IMR-90 (cell line): ENCODE measurements around the gene PMEPA1. TPM values are rescaled to one million over a fixed set of nuclear protein-coding genes. Genes with fewer than 3 reads are reported as not detected.

Source experiments
- ATAC-seq: fragments of 200-7000 bp; cut with Tn5 transposase; 2 replicates; pipeline ENCODE4 v1.9.1; 2020; ENCODE audit warnings: low read depth, mild to moderate bottlenecking, moderate library complexity
- BruUV-seq: library from RNA; stranded (reverse); fragments of 400-500 nt; replicated peaks from 2 replicates; lab custom pipeline; 2021; lab: Mats Ljungman, UMichigan
- CTCF ChIA-PET: fragments of 300-600 bp; formaldehyde crosslinking; extraction: SDS; loops from one replicate; lab custom pipeline; 2021; ENCODE audit warnings: antibody characterized with exemption; lab: Yijun Ruan, JAX
- POLR2A ChIA-PET: fragments of 300-600 bp; sonication (Branson Sonifier 250); formaldehyde crosslinking; loops from one replicate; lab custom pipeline; 2022; ENCODE audit warnings: antibody characterized with exemption; ENCODE audit not compliant: unreplicated experiment; lab: Charles Lee
- DNase-seq: peaks from one replicate; pipeline ENCODE4 v3.0.0; 2013
- H2AFZ ChIP-seq: replicated peaks from 2 replicates; pipeline ENCODE3; 2013; ENCODE audit warnings: low read length, mild to moderate bottlenecking; ENCODE audit not compliant: poor library complexity
- H2AK5ac ChIP-seq: 2 replicates; pipeline ENCODE4 v1.6.1; 2013; ENCODE audit warnings: low read depth, low read length, inconsistent platforms
- H2AK9ac ChIP-seq: replicated peaks from 2 replicates; pipeline ENCODE3; 2013; ENCODE audit warnings: mild to moderate bottlenecking, low read depth, low read length, moderate library complexity; ENCODE audit not compliant: poor library complexity
- H2BK120ac ChIP-seq: 2 replicates; pipeline ENCODE4 v1.6.1; 2013; ENCODE audit warnings: low read depth, low read length, inconsistent platforms
- H2BK15ac ChIP-seq: 3 replicates; pipeline ENCODE4 v1.6.1; 2013; ENCODE audit warnings: low read depth, low read length, inconsistent platforms
- H2BK20ac ChIP-seq: 2 replicates; pipeline ENCODE4 v1.6.1; 2013; ENCODE audit warnings: low read depth, mild to moderate bottlenecking, inconsistent platforms, low read length, moderate library complexity
- H2BK5ac ChIP-seq: 2 replicates; pipeline ENCODE4 v1.6.1; 2013; ENCODE audit warnings: mild to moderate bottlenecking, low read depth, low read length, inconsistent platforms; ENCODE audit not compliant: poor library complexity, severe bottlenecking
- H3K14ac ChIP-seq: replicated peaks from 2 replicates; pipeline ENCODE4 v1.6.1; 2013; ENCODE audit warnings: low read depth, low read length, inconsistent platforms
- H3K18ac ChIP-seq: 2 replicates; pipeline ENCODE4 v1.6.1; 2013; ENCODE audit warnings: low read depth, low read length, control low read depth
- H3K23ac ChIP-seq: 2 replicates; pipeline ENCODE4 v1.6.1; 2013; ENCODE audit warnings: low read depth, low read length, inconsistent platforms
- H3K27ac ChIP-seq: 2 replicates; pipeline ENCODE4 v1.5.1; 2013; ENCODE audit warnings: mild to moderate bottlenecking, control low read depth, low read length; ENCODE audit not compliant: insufficient read depth
- H3K27me3 ChIP-seq: 2 replicates; pipeline ENCODE4 v1.6.1; 2013; ENCODE audit warnings: low read length; ENCODE audit not compliant: control insufficient read depth, insufficient read depth
- H3K36me3 ChIP-seq: 2 replicates; pipeline ENCODE4 v1.6.1; 2013; ENCODE audit warnings: low read length, mixed read lengths; ENCODE audit not compliant: control insufficient read depth, insufficient read depth
- H3K4ac ChIP-seq: 2 replicates; pipeline ENCODE4 v1.6.1; 2013; ENCODE audit warnings: low read depth, low read length, inconsistent platforms
- H3K4me1 ChIP-seq: 2 replicates; pipeline ENCODE4 v1.6.1; 2013; ENCODE audit warnings: low read length, mixed read lengths; ENCODE audit not compliant: control insufficient read depth, insufficient read depth
- H3K4me2 ChIP-seq: 2 replicates; pipeline ENCODE4 v1.6.1; 2013; ENCODE audit warnings: low read depth, mild to moderate bottlenecking, control low read depth, low read length, moderate library complexity
- H3K4me3 ChIP-seq: 2 replicates; pipeline ENCODE4 v1.5.1; 2013; ENCODE audit warnings: low read depth, mild to moderate bottlenecking, control low read depth, low read length, moderate library complexity; ENCODE audit not compliant: insufficient read depth
- H3K56ac ChIP-seq: 2 replicates; pipeline ENCODE4 v1.6.1; 2013; ENCODE audit warnings: low read length, inconsistent platforms; ENCODE audit not compliant: insufficient read depth; ENCODE audit errors: extremely low read depth
- H3K79me1 ChIP-seq, 2 experiments: 2 replicates each; pipeline ENCODE4 v1.6.1; 2013; ENCODE audit warnings: low read length in 2 of 2, inconsistent platforms in 1 of 2, low read depth in 1 of 2
- H3K9ac ChIP-seq: 2 replicates; pipeline ENCODE4 v1.6.1; 2013; ENCODE audit warnings: low read depth, low read length, control low read depth
- H3K9me1 ChIP-seq: 2 replicates; pipeline ENCODE4 v1.6.1; 2013; ENCODE audit warnings: low read length, inconsistent platforms; ENCODE audit not compliant: insufficient read depth
- H3K9me3 ChIP-seq: 2 replicates; pipeline ENCODE4 v1.6.1; 2013; ENCODE audit warnings: low read length; ENCODE audit not compliant: control insufficient read depth, insufficient read depth
- H4K20me1 ChIP-seq: 2 replicates; pipeline ENCODE4 v1.6.1; 2013; ENCODE audit warnings: low read length, inconsistent platforms; ENCODE audit not compliant: insufficient read depth
- H4K5ac ChIP-seq: 2 replicates; pipeline ENCODE4 v1.6.1; 2013; ENCODE audit warnings: mild to moderate bottlenecking, low read depth, low read length, control low read depth
- H4K8ac ChIP-seq, 2 experiments: 2 replicates each; pipeline ENCODE4 v1.6.1; 2013; ENCODE audit warnings: low read depth in 2 of 2, low read length in 2 of 2, control low read depth in 1 of 2, inconsistent platforms in 1 of 2
- H4K91ac ChIP-seq: 2 replicates; pipeline ENCODE4 v1.6.1; 2013; ENCODE audit warnings: low read depth, low read length, inconsistent platforms; ENCODE audit not compliant: insufficient read depth
- BHLHE40 ChIP-seq: fragments of 150-350 bp; IDR thresholded peaks from 2 replicates; pipeline ENCODE4 v1.6.1; 2016; ENCODE audit warnings: mild to moderate bottlenecking, low read depth, low read length
- CHD1 ChIP-seq: IDR thresholded peaks from 2 replicates; pipeline ENCODE4 v1.6.1; 2012; ENCODE audit warnings: low read depth, low read length, improper control_type of control experiment
- CTCF ChIP-seq: conservative IDR thresholded peaks from 2 replicates; pipeline ENCODE4 v1.5.1; 2012; ENCODE audit warnings: mild to moderate bottlenecking, low read depth, low read length, improper control_type of control experiment
- FOS ChIP-seq: fragments of 150-350 bp; IDR thresholded peaks from 2 replicates; pipeline ENCODE4 v1.6.1; 2016; ENCODE audit warnings: low read depth, low read length
- MAFK ChIP-seq: IDR thresholded peaks from 2 replicates; pipeline ENCODE4 v1.6.1; 2012; ENCODE audit warnings: low read depth, low read length, improper control_type of control experiment
- MAZ ChIP-seq: IDR thresholded peaks from 2 replicates; pipeline ENCODE4 v1.6.1; 2012; ENCODE audit warnings: low read depth, mild to moderate bottlenecking, low read length, improper control_type of control experiment, moderate library complexity, borderline replicate concordance
- POLR2A ChIP-seq: IDR thresholded peaks from 2 replicates; pipeline ENCODE4 v1.6.1; 2012; ENCODE audit warnings: mild to moderate bottlenecking, low read depth, low read length
- RAD21 ChIP-seq: IDR thresholded peaks from 2 replicates; pipeline ENCODE4 v1.6.1; 2012; ENCODE audit warnings: low read length, improper control_type of control experiment
- USF2 ChIP-seq: fragments of 150-350 bp; IDR thresholded peaks from 2 replicates; pipeline ENCODE4 v1.6.1; 2017; ENCODE audit warnings: mild to moderate bottlenecking, antibody characterized with exemption, low read length, low read depth
- WGBS, 2 experiments: methylation state at CpG; one replicate each; pipeline versions ENCODE4 v1.1.5 to v1.1.7; 2013; ENCODE audit warnings: missing lambda C conversion rate in 2 of 2; ENCODE audit not compliant: insufficient read length in 1 of 2; ENCODE audit errors: extremely low coverage in 2 of 2; 5-methylcytosine and 5-hydroxymethylcytosine counted together
- dilution Hi-C: fragments of 300-500 bp; cut with HindIII; formaldehyde crosslinking; loops from one replicate; pipeline ENCODE4 v1.14.3; 2018; ENCODE audit warnings: low sequenced_read_pairs; ENCODE audit not compliant: unreplicated experiment
- in situ Hi-C: fragments of 300-500 bp; cut with MboI; formaldehyde crosslinking; loops from 3 replicates; pipeline ENCODE4 v1.14.3; 2019; ENCODE audit warnings: low sequenced_read_pairs, inconsistent platforms, mixed read lengths
- intact Hi-C: fragments of 100-400 bp; cut with micrococcal nuclease; formaldehyde crosslinking; loops from 2 replicates; pipeline ENCODE4 v1.10.0; 2022
- polyA plus RNA-seq, 3 experiments: library from polyadenylated mRNA; depleted of rRNA; stranded (reverse); fragments of >200 nt; gene quantifications; 2 replicates each; pipeline ENCODE4 v1.2.3, GENCODE V29; 2012; ENCODE audit warnings: low replicate concordance in 1 of 3
- total RNA-seq: library from RNA; depleted of rRNA; stranded (reverse); fragments of >200 nt; gene quantifications from 2 replicates; pipeline ENCODE4 v1.2.3, GENCODE V29; 2012

PMEPA1 gene
- total and polyA plus RNA-seq, 2 of the 4 experiments (the other 2 are of a cell fraction), result 2.0 to 6.9 TPM

- POLR2A ChIA-PET, result no interaction called here
Observed at GRCh38 chr20:57676589-57677583, 32.9 kb downstream of the PMEPA1 start.

More at GRCh38 chr20:57676589-57677583, 32.9 kb downstream of the PMEPA1 start:
- dilution Hi-C loops, result no loop called here
- H3K27ac ChIP-seq, result no peak overlapping the region
- ATAC-seq (no peak), DNase-seq (no peak)
- no peak overlapping the region for H2AFZ ChIP-seq
- no peaks in the 10 kb centered on the region for H3K4me1 ChIP-seq
- no peaks in the 10 kb centered on the region for H3K9me3 ChIP-seq
- H2AK9ac ChIP-seq, result no peak overlapping the region
- H4K91ac ChIP-seq, result no peak overlapping the region
- H3K4ac ChIP-seq, result no peak overlapping the region
- H3K27me3 ChIP-seq, result no peaks in the 10 kb centered on the region
- intact Hi-C loops, result no loop called here
- TF ChIP-seq POLR2A, result no peak
- no peak for TF ChIP-seq FOS
- no peak for TF ChIP-seq USF2
- no peak for TF ChIP-seq MAFK
- no peak for TF ChIP-seq RAD21
- TF ChIP-seq BHLHE40, result no peak
- no peak for TF ChIP-seq CTCF
- TF ChIP-seq MAZ, result no peak
- TF ChIP-seq CHD1, result no peak
- in situ Hi-C loops, result loop anchor here (25.0 kb wide), 1 partner anchor 1360 kb away; the partner anchor contains the start of genes ATP5F1E and PRELID3B
- H2BK120ac ChIP-seq, result no peak overlapping the region
- no peak overlapping the region for H3K18ac ChIP-seq
- H4K20me1 ChIP-seq, result peaks cover 51% of the 10 kb centered on the region
- H3K14ac ChIP-seq, result no peak overlapping the region
- no peak overlapping the region for H3K56ac ChIP-seq
- 68% methylated on average over 4 of the region's 24 CpGs; no CpG with 5 or more reads in 1 of the 2 experiments for WGBS, 2 experiments
- H3K4me3 ChIP-seq, result no peak overlapping the region
- CTCF ChIA-PET, result no interaction called here
- H2BK20ac ChIP-seq, result no peak overlapping the region
- no peak overlapping the region for H3K4me2 ChIP-seq
- no TSS peak for BruUV-seq
- no peak overlapping the region for H2BK5ac ChIP-seq
- H3K79me1 ChIP-seq, result peaks cover 19 to 32% of the 10 kb centered on the region in 2 experiments
- H3K36me3 ChIP-seq, result no peaks in the 10 kb centered on the region
- H4K5ac ChIP-seq, result no peak overlapping the region
- no peak overlapping the region for H3K9ac ChIP-seq
- no peak overlapping the region for H2AK5ac ChIP-seq
- H3K23ac ChIP-seq, result no peak overlapping the region
- no peak overlapping the region for H4K8ac ChIP-seq
- H2BK15ac ChIP-seq, result no peak overlapping the region
- H3K9me1 ChIP-seq, result peaks cover 3% of the 10 kb centered on the region; the same call in 1 of the 2 replicates
